Fibroblast of lung (primary cell): ENCODE results near the gene MYZAP.

Source experiments
- EZH2 ChIP-seq: IDR thresholded peaks from 2 replicates; pipeline ENCODE4 v1.5.1; 2012; ENCODE audit warnings: low read length, control low read depth, mild to moderate bottlenecking; ENCODE audit errors: missing control alignments
- TF ChIP-seq, protein P1 (sequence below), 2 donors: IDR thresholded peaks in 1 of 2; conservative IDR thresholded peaks in 1 of 2; 1 replicate in 1 of 2; 2 replicates in 1 of 2; pipeline ENCODE4 v1.5.1; 2011 to 2012; ENCODE audit warnings: low read length in 2 of 2, control low read depth in 1 of 2, inconsistent platforms in 1 of 2, low read depth in 1 of 2, mild to moderate bottlenecking in 1 of 2

- no peak for TF ChIP-seq EZH2
- TF ChIP-seq, protein P1, sequence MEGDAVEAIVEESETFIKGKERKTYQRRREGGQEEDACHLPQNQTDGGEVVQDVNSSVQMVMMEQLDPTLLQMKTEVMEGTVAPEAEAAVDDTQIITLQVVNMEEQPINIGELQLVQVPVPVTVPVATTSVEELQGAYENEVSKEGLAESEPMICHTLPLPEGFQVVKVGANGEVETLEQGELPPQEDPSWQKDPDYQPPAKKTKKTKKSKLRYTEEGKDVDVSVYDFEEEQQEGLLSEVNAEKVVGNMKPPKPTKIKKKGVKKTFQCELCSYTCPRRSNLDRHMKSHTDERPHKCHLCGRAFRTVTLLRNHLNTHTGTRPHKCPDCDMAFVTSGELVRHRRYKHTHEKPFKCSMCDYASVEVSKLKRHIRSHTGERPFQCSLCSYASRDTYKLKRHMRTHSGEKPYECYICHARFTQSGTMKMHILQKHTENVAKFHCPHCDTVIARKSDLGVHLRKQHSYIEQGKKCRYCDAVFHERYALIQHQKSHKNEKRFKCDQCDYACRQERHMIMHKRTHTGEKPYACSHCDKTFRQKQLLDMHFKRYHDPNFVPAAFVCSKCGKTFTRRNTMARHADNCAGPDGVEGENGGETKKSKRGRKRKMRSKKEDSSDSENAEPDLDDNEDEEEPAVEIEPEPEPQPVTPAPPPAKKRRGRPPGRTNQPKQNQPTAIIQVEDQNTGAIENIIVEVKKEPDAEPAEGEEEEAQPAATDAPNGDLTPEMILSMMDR (conservative IDR thresholded peaks at IDR 0.05 in 1 of 2, IDR thresholded peaks at IDR 0.05 in 1 of 2; ENCODE audit: low read depth in 1 of 2, low read length in 2 of 2), result no peak
Measured at GRCh38 chr15:57591822-57592367, at the start of gene MYZAP.
